Astrocyte of the spinal cord (primary cell): ENCODE results near the gene ARHGEF18.

Experiments
- DNase-seq: peaks from one replicate; pipeline ENCODE4 v3.0.0; 2011; ENCODE audit warnings: low read depth, low spot score
- H3K4me3 ChIP-seq: 2 replicates; pipeline ENCODE4 v1.5.1; 2011; ENCODE audit warnings: low read depth, mild to moderate bottlenecking, low read length, moderate library complexity
- CTCF ChIP-seq: IDR thresholded peaks from 2 replicates; pipeline ENCODE4 v1.5.1; 2012; ENCODE audit warnings: low read depth, mild to moderate bottlenecking, low read length, inconsistent platforms
- in situ Hi-C: cut with HindIII; loops from 2 replicates; pipeline ENCODE4 v1.10.0; 2017; ENCODE audit warnings: low sequenced_read_pairs

Gene ARHGEF18

GRCh38 chr19:7382694-7383093, 34.0 kb downstream of the ARHGEF18 start:
- no peak for TF ChIP-seq CTCF
- no peak for DNase-seq
- in situ Hi-C loops, result no loop called here
- H3K4me3 ChIP-seq, result no peak overlapping the region

GRCh38 chr19:7383284-7383683, 34.5 kb downstream of the ARHGEF18 start:
- no peak overlapping the region for H3K4me3 ChIP-seq
- in situ Hi-C loops, result no loop called here
- TF ChIP-seq CTCF, result no peak
- DNase-seq, result no peak

- no peak for TF ChIP-seq CTCF
- in situ Hi-C loops, result no loop called here
- DNase-seq, result no peak
- H3K4me3 ChIP-seq, result no peak overlapping the region
These were observed 36.3 kb downstream of the ARHGEF18 start for GRCh38 chr19:7385062-7385461.

- H3K4me3 ChIP-seq, result no peak overlapping the region
- in situ Hi-C loops, result no loop called here
- DNase-seq, result no peak
- TF ChIP-seq CTCF, result no peak
These were observed 37.6 kb downstream of the ARHGEF18 start for GRCh38 chr19:7386308-7386707.

GRCh38 chr19:7386769-7387168, 38.0 kb downstream of the ARHGEF18 start:
- in situ Hi-C loops, result no loop called here
- TF ChIP-seq CTCF, result no peak
- DNase-seq, result no peak
- H3K4me3 ChIP-seq, result no peak overlapping the region

- in situ Hi-C loops, result no loop called here
These were observed 42.5 kb downstream of the ARHGEF18 start for GRCh38 chr19:7391218-7391670.

More at GRCh38 chr19:7391218-7391670, 42.5 kb downstream of the ARHGEF18 start:
- no peak for TF ChIP-seq CTCF
- no peak overlapping the region for H3K4me3 ChIP-seq
- DNase-seq, result peak; percentile 82
